K562 (cell line): ENCODE results near the gene LDLR. TPM values are rescaled to one million over a fixed set of nuclear protein-coding genes. Genes with fewer than 3 reads are reported as not detected.
A peak's percentile ranks its signal among the peaks of the same experiment; 100 is the strongest.

ENCODE experiments used
- DACH1 ChIP-seq: fragments of 450-650 bp; IDR thresholded peaks from 2 replicates; pipeline ENCODE4 v1.6.1; 2018; ENCODE audit not compliant: partially characterized antibody
- MAFG ChIP-seq: fragments of 450-650 bp; conservative IDR thresholded peaks from 2 replicates; pipeline ENCODE4 v1.6.1; 2016; ENCODE audit warnings: missing genetic modification characterization, missing compliant biosample characterization
- MTA3 ChIP-seq: fragments of 450-650 bp; formaldehyde crosslinking; IDR thresholded peaks from 2 replicates; pipeline ENCODE4 v1.6.1; 2017; ENCODE audit warnings: mild to moderate bottlenecking, borderline replicate concordance
- MYNN ChIP-seq, 2 experiments: sonication (generic); formaldehyde crosslinking in 1 of 2; IDR thresholded peaks; 2 replicates each; pipeline versions ENCODE4 v1.5.0 to v1.6.1; 2016 to 2020; ENCODE audit warnings: antibody characterized with exemption in 1 of 2, missing genetic modification reagents in 1 of 2
- NFXL1 ChIP-seq: fragments of 450-650 bp; formaldehyde crosslinking; IDR thresholded peaks from 2 replicates; pipeline ENCODE4 v1.4.0; 2021; ENCODE audit warnings: mild to moderate bottlenecking
- POLR2G ChIP-seq: fragments of 200-400 bp; formaldehyde crosslinking; IDR thresholded peaks from 2 replicates; pipeline ENCODE4 v1.6.1; 2017; ENCODE audit warnings: low read depth, mild to moderate bottlenecking, antibody characterized with exemption, low read length, moderate library complexity
- PTBP1 ChIP-seq: fragments of 200-400 bp; formaldehyde crosslinking; IDR thresholded peaks from 2 replicates; pipeline ENCODE4 v1.6.1; 2017; ENCODE audit warnings: low read depth, low read length
- RFX5 ChIP-seq: IDR thresholded peaks from 2 replicates; pipeline ENCODE4 v1.6.1; 2011; ENCODE audit warnings: low read depth, mild to moderate bottlenecking, improper control_type of control experiment, low read length
- RNF2 ChIP-seq: sonication (generic); IDR thresholded peaks from 2 replicates; pipeline ENCODE4 v1.6.1; 2016
- TBP ChIP-seq: optimal IDR thresholded peaks from 2 replicates; pipeline ENCODE3; 2011; ENCODE audit warnings: low read depth, low read length, improper control_type of control experiment
- ZNF124 ChIP-seq: sonication (generic); formaldehyde crosslinking; IDR thresholded peaks from 2 replicates; pipeline ENCODE4 v1.8.1; 2022; ENCODE audit warnings: missing genetic modification reagents
- polyA plus RNA-seq, 8 experiments: library from polyadenylated mRNA; depleted of rRNA in 4 of 8; stranded (reverse) in 5 of 8; unstranded in 3 of 8; fragments of >200 nt; fragmentation: Nextera tagmentation in 2 of 8; fragmentation: Illumina TruSeq in 1 of 8; extraction: Ambion mirVana in 2 of 8; extraction: Trizol in 1 of 8; gene quantifications; 2 replicates each; pipeline versions ENCODE4 v1.2.1 to v1.2.3, GENCODE V29; 2011 to 2014; ENCODE audit warnings: inconsistent platforms in 1 of 8, missing spikeins in 1 of 8
- total RNA-seq, 7 experiments: library from RNA; depleted of rRNA in 6 of 7; stranded (reverse); fragments of >200 nt in 6 of 7; fragmentation: Illumina TruSeq in 2 of 7; extraction: Trizol in 2 of 7; gene quantifications; 2 replicates each; pipeline versions ENCODE4 v1.2.1 to v1.2.3, GENCODE V29; 2011 to 2021; ENCODE audit warnings: low replicate concordance in 1 of 7
- TF ChIP-seq, protein P1 (sequence below): fragments of 250-450 bp; sonication (Bioruptor Pico); IDR thresholded peaks from 2 replicates; pipeline ENCODE4 v1.4.0; 2020
- TF ChIP-seq, protein P2 (sequence below): sonication (generic); formaldehyde crosslinking; IDR thresholded peaks from 2 replicates; pipeline ENCODE4 v1.8.1; 2023; ENCODE audit warnings: mild to moderate bottlenecking, missing genetic modification reagents
- TF ChIP-seq, protein P3 (sequence below): fragments of 450-650 bp; formaldehyde crosslinking; IDR thresholded peaks from 2 replicates; pipeline ENCODE4 v1.4.0; 2022; ENCODE audit warnings: missing genetic modification characterization
- TF ChIP-seq, protein P4 (sequence below): fragments of 450-650 bp; IDR thresholded peaks from 2 replicates; pipeline ENCODE4 v1.6.1; 2017; ENCODE audit warnings: antibody characterized with exemption, mild to moderate bottlenecking

The LDLR gene
- total and polyA plus RNA-seq, 9 of the 15 experiments (the other 6 are each of a cell fraction or from before 2014, with no cell fraction given), result 19.9 to 114 (median 56.3) TPM

DNA sequence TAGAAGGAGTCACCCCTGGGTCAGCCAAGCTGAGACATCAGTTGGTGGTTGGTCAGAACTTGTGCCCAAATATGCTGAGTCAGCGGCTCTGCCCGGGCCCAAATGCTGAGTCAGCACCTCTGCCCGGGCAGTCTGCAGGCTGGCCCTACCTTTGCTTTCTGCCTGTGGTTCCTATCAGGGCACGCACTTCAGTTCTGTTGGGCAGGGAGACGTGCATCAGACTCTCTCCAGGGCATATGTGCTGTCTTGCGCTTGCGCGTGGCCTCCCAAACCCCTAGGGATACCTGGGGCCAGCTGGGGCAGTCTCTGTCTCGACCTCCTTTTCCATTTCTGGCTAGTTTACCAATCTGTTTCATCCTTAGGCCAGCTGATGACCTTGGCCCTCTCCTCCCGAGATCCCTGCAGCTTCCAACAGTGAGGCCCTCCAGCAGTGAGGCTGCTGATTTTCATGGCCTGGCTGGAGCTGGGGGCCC, 24.4 kb upstream of the LDLR start (continued):
- TF ChIP-seq MYNN (IDR thresholded peaks at IDR 0.05), result peak; percentile 27; the same call in 1 of the 2 replicates
- TF ChIP-seq MYNN (CRISPR knock-in tag; IDR thresholded peaks at IDR 0.05), result no peak
- no peak for TF ChIP-seq TBP
- TF ChIP-seq, protein P1, sequence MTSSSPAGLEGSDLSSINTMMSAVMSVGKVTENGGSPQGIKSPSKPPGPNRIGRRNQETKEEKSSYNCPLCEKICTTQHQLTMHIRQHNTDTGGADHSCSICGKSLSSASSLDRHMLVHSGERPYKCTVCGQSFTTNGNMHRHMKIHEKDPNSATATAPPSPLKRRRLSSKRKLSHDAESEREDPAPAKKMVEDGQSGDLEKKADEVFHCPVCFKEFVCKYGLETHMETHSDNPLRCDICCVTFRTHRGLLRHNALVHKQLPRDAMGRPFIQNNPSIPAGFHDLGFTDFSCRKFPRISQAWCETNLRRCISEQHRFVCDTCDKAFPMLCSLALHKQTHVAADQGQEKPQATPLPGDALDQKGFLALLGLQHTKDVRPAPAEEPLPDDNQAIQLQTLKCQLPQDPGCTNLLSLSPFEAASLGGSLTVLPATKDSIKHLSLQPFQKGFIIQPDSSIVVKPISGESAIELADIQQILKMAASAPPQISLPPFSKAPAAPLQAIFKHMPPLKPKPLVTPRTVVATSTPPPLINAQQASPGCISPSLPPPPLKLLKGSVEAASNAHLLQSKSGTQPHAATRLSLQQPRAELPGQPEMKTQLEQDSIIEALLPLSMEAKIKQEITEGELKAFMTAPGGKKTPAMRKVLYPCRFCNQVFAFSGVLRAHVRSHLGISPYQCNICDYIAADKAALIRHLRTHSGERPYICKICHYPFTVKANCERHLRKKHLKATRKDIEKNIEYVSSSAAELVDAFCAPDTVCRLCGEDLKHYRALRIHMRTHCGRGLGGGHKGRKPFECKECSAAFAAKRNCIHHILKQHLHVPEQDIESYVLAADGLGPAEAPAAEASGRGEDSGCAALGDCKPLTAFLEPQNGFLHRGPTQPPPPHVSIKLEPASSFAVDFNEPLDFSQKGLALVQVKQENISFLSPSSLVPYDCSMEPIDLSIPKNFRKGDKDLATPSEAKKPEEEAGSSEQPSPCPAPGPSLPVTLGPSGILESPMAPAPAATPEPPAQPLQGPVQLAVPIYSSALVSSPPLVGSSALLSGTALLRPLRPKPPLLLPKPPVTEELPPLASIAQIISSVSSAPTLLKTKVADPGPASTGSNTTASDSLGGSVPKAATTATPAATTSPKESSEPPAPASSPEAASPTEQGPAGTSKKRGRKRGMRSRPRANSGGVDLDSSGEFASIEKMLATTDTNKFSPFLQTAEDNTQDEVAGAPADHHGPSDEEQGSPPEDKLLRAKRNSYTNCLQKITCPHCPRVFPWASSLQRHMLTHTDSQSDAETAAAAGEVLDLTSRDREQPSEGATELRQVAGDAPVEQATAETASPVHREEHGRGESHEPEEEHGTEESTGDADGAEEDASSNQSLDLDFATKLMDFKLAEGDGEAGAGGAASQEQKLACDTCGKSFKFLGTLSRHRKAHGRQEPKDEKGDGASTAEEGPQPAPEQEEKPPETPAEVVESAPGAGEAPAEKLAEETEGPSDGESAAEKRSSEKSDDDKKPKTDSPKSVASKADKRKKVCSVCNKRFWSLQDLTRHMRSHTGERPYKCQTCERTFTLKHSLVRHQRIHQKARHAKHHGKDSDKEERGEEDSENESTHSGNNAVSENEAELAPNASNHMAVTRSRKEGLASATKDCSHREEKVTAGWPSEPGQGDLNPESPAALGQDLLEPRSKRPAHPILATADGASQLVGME, result no peak
- peak; percentile 100 for TF ChIP-seq MAFG (tag)
- TF ChIP-seq, protein P2, sequence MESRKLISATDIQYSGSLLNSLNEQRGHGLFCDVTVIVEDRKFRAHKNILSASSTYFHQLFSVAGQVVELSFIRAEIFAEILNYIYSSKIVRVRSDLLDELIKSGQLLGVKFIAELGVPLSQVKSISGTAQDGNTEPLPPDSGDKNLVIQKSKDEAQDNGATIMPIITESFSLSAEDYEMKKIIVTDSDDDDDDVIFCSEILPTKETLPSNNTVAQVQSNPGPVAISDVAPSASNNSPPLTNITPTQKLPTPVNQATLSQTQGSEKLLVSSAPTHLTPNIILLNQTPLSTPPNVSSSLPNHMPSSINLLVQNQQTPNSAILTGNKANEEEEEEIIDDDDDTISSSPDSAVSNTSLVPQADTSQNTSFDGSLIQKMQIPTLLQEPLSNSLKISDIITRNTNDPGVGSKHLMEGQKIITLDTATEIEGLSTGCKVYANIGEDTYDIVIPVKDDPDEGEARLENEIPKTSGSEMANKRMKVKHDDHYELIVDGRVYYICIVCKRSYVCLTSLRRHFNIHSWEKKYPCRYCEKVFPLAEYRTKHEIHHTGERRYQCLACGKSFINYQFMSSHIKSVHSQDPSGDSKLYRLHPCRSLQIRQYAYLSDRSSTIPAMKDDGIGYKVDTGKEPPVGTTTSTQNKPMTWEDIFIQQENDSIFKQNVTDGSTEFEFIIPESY, result no peak
- no peak for TF ChIP-seq RFX5
- peak; percentile 34; the same call in 1 of the 2 replicates for TF ChIP-seq POLR2G
- TF ChIP-seq DACH1, result no peak
- TF ChIP-seq NFXL1, result no peak
- no peak for TF ChIP-seq RNF2
- TF ChIP-seq MTA3, result 0 out of 2 replicates have a peak, but pooled peaks have one; percentile 31
- TF ChIP-seq PTBP1, result no peak
- TF ChIP-seq, protein P3, sequence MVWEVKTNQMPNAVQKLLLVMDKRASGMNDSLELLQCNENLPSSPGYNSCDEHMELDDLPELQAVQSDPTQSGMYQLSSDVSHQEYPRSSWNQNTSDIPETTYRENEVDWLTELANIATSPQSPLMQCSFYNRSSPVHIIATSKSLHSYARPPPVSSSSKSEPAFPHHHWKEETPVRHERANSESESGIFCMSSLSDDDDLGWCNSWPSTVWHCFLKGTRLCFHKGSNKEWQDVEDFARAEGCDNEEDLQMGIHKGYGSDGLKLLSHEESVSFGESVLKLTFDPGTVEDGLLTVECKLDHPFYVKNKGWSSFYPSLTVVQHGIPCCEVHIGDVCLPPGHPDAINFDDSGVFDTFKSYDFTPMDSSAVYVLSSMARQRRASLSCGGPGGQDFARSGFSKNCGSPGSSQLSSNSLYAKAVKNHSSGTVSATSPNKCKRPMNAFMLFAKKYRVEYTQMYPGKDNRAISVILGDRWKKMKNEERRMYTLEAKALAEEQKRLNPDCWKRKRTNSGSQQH (CRISPR knock-in tag), result no peak
- TF ChIP-seq ZNF124 (CRISPR knock-in tag), result no peak
- TF ChIP-seq, protein P4, sequence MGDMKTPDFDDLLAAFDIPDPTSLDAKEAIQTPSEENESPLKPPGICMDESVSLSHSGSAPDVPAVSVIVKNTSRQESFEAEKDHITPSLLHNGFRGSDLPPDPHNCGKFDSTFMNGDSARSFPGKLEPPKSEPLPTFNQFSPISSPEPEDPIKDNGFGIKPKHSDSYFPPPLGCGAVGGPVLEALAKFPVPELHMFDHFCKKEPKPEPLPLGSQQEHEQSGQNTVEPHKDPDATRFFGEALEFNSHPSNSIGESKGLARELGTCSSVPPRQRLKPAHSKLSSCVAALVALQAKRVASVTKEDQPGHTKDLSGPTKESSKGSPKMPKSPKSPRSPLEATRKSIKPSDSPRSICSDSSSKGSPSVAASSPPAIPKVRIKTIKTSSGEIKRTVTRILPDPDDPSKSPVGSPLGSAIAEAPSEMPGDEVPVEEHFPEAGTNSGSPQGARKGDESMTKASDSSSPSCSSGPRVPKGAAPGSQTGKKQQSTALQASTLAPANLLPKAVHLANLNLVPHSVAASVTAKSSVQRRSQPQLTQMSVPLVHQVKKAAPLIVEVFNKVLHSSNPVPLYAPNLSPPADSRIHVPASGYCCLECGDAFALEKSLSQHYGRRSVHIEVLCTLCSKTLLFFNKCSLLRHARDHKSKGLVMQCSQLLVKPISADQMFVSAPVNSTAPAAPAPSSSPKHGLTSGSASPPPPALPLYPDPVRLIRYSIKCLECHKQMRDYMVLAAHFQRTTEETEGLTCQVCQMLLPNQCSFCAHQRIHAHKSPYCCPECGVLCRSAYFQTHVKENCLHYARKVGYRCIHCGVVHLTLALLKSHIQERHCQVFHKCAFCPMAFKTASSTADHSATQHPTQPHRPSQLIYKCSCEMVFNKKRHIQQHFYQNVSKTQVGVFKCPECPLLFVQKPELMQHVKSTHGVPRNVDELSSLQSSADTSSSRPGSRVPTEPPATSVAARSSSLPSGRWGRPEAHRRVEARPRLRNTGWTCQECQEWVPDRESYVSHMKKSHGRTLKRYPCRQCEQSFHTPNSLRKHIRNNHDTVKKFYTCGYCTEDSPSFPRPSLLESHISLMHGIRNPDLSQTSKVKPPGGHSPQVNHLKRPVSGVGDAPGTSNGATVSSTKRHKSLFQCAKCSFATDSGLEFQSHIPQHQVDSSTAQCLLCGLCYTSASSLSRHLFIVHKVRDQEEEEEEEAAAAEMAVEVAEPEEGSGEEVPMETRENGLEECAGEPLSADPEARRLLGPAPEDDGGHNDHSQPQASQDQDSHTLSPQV, result peak; percentile 81
